NCI-H1092 treated with DMSO at 0.1 percent for 48 hours (cell line): ENCODE measurements around the gene C5AR2.
"Not testable (repeated sequence)": the region's sequence is repeated elsewhere in the genome, so short reads cannot be mapped to it uniquely, and the experiment has no call there.

Source experiments
- DNase-seq: peaks from one replicate; lab custom pipeline; 2025; lab: John Stamatoyannopoulos, UW

The C5AR2 gene

GRCh38 chr19:47387623-47388022 lies 55.6 kb downstream of the C5AR2 start:
- not testable (repeated sequence) for DNase-seq

GRCh38 chr19:47388721-47389120 lies 56.7 kb downstream of the C5AR2 start:
- DNase-seq, result not testable (repeated sequence)

GRCh38 chr19:47389150-47389556 lies 57.2 kb downstream of the C5AR2 start:
- no peak for DNase-seq

- DNase-seq, result peak; percentile 64
These were observed 58.8 kb downstream of the C5AR2 start for GRCh38 chr19:47390533-47391488.

- DNase-seq, result peak; percentile 64
These were observed 59.7 kb downstream of the C5AR2 start for GRCh38 chr19:47391510-47392223.
